NOMO-1 (cell line): ENCODE measurements around the gene BMERB1.
"Not testable (repeated sequence)": the region's sequence is repeated elsewhere in the genome, so short reads cannot be mapped to it uniquely, and the experiment has no call there.

ENCODE experiments used
- DNase-seq, 2 experiments: peaks; one replicate each; lab custom pipeline; 2025; ENCODE audit not compliant: unreplicated experiment in 2 of 2; lab: John Stamatoyannopoulos, UW

BMERB1 gene

DNA sequence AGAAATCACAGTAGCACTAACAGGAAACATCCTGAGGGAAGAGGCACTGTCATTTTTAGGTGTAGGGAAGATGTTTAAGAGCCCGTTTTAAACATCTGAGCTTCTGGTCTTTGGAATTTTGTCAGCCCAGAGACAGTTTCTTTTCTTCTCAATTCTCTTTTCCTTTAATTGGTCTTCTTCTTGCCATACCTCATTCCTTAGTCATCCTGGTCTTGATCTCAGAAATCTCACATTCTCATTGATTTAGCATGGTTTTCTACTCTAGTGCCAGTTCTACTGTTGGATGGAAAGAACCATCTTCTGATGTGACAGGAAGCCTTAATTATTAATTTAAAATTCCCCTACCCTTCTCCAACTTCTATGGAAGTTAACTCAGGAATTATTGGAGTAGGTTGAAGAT is 25.4 kb downstream of the BMERB1 start:
- DNase-seq, result no peak

GRCh38 chr16:15460601-15461000 is 26.2 kb downstream of the BMERB1 start:
- no peak for DNase-seq

DNA sequence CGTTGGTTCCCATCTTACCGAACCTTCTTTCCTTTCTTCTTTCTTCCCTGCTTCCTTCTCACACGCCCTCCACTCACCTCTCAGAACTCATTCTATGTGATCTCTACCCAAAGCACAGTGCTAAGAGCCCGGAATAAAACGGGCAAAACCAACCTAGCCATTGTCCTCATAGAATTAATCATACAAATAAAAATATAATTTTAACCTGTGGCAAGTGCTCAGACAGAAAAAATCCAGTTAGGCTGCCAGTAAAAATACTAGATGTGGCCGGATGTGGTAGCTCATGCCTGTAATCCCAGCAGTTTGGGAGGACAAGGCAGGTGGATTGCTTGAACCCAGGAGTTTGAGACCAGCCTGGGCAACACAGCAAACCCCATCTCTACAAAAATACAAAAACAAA is 27.0 kb downstream of the BMERB1 start:
- no peak for DNase-seq

GRCh38 chr16:15464401-15465186 is 30.2 kb downstream of the BMERB1 start:
- DNase-seq, result no peak

DNA sequence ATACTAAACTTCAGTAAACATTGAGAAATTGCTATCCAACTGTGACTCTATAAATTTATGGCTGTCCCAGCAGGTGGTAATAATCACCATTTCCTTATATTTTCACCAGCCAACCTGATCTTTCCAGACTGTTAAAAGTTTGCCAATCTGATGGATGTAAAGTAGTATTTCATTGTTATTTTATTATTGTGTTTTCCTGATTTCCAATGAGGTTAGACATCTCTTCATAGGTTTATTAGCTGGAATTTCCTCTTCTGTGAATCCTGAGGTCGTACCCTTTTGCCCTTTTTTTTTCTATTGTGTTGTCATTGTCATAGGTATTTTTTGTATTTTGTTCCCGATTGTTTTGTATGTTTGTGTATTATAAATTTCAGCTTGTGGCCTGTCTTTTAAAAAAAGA is 31.7 kb downstream of the BMERB1 start:
- DNase-seq, result no peak

DNA sequence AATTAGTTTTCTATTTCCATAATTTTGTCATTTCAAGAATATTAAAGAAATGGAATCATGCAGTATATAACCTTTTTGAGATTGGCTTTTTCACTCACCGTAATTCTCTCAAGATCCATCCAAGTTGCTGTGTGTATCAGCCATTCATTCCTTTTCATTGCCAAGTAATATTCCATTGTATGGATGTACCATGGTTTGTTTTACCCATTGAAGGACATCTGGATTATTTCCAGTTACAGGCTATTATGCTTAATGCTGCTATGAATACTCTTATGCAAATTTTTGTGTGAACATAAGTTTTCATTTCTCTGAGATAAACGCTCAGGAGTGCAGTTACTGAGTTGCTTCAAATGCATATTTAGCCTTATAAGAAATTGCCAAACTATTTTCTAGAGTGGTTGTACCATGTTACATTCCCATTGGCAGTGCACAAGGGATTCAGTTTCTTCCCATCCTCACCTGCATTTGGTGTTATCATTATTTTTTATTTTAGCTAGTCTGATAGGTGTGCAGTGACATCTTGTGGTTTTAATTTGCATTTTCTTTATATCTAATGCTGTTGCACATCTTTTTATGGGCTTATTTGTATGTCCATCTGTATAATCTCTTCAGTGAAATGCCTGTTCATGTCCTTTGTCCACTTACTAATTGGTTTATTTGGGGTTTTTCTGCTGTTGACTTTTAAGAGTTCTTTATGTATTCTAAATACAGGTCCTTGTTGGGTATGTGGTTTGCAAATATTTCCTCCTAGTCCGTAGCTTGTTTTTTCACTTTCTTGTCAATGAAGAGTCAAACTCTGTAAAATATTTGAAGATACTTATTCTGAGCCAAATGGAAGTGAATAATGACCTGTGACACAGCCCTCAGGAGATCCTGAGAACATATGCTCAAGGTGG is 32.7 kb downstream of the BMERB1 start:
- peak in 1 of 2 experiments; percentile 22 for DNase-seq

GRCh38 chr16:15476971-15477370 is 42.6 kb downstream of the BMERB1 start:
- not testable (repeated sequence) for DNase-seq

DNA sequence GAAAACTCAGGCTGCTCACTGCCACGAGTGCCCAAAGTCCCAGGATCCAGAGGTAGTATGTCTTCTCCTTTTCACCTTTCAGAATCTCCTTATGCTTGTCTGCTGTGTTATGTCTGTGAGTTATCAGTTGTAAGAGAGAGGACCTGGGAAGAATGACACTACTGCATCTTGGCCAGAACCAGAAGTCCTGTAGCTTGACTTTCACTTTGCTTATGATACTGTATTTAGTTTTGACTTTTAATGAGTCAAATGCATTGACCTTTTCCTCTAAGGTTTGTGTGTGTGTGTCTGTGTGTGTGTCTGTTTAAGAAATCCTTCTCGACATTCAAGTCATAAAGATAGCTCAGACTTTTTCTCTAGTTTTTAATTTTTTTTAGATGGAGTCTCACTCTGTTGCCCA is 43.4 kb downstream of the BMERB1 start:
- no peak for DNase-seq

- DNase-seq, result no peak
These were observed 47.8 kb downstream of the BMERB1 start for GRCh38 chr16:15482068-15482747.

- DNase-seq, result no peak
These were observed 48.4 kb downstream of the BMERB1 start for GRCh38 chr16:15482748-15483298.

- DNase-seq, result peak in 1 of 2 experiments; percentile 67
These were observed 49.5 kb downstream of the BMERB1 start for GRCh38 chr16:15483857-15484256.

GRCh38 chr16:15484662-15485061 is 50.3 kb downstream of the BMERB1 start:
- DNase-seq, result no peak

DNA sequence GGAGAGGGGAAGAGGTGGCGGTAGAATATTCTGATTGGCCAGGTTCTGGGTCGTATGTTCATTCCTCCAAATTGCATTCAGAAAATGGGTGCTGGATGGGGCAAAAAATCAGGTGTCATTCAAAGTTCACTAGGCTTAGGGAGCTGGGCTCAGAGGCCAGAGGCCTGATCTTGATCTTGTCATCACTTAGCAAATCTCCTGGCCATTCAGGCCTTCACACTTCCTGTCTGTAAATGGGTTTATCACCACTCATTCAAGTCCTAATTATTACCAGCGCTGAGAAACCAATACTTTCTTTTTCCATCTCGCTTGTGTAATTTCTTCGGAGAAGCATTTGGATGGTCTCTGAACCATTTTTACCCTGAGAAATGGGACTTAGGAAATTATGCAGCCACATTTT is 50.8 kb downstream of the BMERB1 start:
- no peak for DNase-seq

DNA sequence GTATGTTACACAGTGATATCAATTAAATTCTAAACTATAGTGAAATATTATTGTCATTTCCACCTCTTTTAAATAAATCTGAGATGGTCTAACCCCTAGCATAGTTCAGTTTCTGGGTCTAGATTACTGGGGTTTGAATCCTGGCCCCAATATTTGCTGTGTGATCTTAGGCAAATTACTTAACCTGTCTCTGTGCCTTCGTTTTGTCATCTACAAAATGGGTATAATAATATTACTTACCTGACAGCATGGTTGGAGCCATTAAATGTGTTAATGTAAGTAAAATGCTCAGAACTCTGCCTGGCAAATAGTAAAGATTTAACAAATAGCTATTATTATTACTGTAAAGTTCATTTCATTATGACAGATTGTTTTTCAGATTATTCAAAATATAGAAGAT is 52.3 kb downstream of the BMERB1 start:
- DNase-seq, result no peak

- no peak for DNase-seq
These were observed 53.2 kb downstream of the BMERB1 start for GRCh38 chr16:15487336-15488284.

DNA sequence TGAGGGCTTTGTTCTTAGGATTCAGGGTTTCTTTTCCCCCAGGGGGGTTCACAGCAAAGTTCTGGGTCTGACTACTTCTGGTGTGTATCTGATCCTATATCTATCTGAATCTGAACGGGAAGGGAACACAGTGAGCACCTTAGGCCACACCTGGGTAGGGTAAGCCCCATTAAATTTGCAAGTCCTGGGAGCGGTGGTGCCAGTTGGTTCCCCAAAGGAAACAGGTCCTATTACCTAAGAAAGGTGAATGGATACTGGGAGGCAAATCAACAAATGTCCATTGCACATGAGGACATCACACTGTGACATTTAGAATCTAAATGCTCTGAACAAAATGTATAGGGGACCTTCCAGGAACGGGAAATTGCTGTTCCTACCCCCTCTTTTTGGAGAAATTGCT is 54.6 kb downstream of the BMERB1 start:
- DNase-seq, result no peak

DNA sequence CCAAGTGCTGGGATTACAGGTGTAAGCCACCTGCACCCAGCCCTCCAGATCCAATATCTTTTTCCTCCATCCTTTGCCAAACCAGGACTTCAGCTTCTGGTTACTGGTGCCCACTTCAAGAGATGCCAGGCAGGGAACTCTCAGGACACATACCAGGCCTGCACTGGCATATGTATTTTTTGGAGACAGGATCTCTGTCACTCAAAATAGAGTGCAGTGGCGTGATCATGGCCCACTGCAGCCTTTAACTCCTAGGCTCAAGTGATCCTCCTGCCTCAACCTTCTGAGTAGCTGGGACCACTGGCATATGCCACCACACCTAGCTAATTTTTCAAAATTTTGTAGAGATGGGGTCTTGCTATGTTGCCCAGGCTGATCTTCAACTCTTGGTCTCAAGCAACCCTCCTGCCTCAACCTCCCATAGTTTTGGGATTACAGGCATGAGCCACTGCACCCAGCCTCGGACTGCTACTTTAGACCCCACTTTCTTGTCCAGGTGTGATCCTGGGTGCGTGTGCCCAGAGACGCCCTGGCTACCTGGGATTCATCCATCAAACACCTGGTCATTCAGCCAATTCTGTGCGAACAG is 55.8 kb downstream of the BMERB1 start:
- no peak for DNase-seq

DNA sequence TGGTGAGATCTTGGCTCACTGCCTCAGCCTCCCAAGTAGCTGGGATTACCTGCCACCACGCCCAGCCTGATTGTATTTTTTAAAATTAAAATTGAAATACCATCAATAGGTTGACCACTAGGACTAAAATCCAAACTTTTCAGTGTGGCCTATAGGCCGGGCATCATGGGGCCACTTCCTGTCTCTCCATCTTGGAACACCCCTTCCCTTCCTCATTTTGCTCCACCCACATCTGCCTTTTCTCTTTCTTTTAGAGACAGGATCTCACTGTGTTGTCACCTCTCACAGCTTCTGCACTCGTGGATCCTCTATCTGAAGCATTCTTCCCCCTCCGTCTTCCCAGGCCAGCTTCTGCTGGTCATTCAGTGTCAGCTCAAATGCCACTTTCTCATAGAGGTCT is 57.0 kb downstream of the BMERB1 start:
- DNase-seq, result no peak

GRCh38 chr16:15492091-15492740 is 57.8 kb downstream of the BMERB1 start:
- DNase-seq, result peak; percentile 33 to 76
